Activated CD8-positive, alpha-beta memory T cell treated with anti-CD3 and anti-CD28 coated beads, Interleukin-2, amount 10 ng/mL, durations not matched to agents 7 days and 5 days (primary cell): ENCODE results near the gene PDGFA. TPM values are rescaled to one million over a fixed set of nuclear protein-coding genes. Genes with fewer than 3 reads are reported as not detected.

ENCODE experiments used
- ATAC-seq: fragments of 150-1000 bp; cut with Tn5 transposase; one replicate; pipeline ENCODE4 v1.10.0; 2021; ENCODE audit warnings: moderate library complexity
- CTCF ChIA-PET: fragments of 350-600 bp; sonication (Branson Sonifier 250); formaldehyde crosslinking; loops from one replicate; lab custom pipeline; 2021; ENCODE audit warnings: antibody characterized with exemption; lab: Charles Lee
- DNase-seq: peaks from one replicate; pipeline ENCODE4 v3.0.0-alpha.2; 2020
- H3K27ac Mint-ChIP-seq: one replicate; pipeline ENCODE4 v1.8.0; 2021; ENCODE audit warnings: mild to moderate bottlenecking, mixed read lengths
- H3K27me3 Mint-ChIP-seq: one replicate; pipeline ENCODE4 v1.8.0; 2021; ENCODE audit warnings: mixed read lengths
- H3K36me3 Mint-ChIP-seq: one replicate; pipeline ENCODE4 v1.8.0; 2021; ENCODE audit warnings: mild to moderate bottlenecking, mixed read lengths
- H3K4me1 Mint-ChIP-seq: one replicate; pipeline ENCODE4 v1.8.0; 2021; ENCODE audit warnings: mixed read lengths
- H3K4me3 Mint-ChIP-seq: one replicate; pipeline ENCODE4 v1.8.0; 2021; ENCODE audit warnings: mild to moderate bottlenecking, moderate library complexity, mixed read lengths
- H3K9me3 Mint-ChIP-seq: one replicate; pipeline ENCODE4 v1.8.0; 2022; ENCODE audit warnings: low read depth, mixed read lengths
- total RNA-seq, 2 experiments: library from RNA; stranded (reverse); gene quantifications; one replicate each; pipeline ENCODE4 v1.2.3, GENCODE V29; 2021

PDGFA gene
- total RNA-seq, 2 experiments from 2014 or later = 0.67 to 2.3 TPM

DNA sequence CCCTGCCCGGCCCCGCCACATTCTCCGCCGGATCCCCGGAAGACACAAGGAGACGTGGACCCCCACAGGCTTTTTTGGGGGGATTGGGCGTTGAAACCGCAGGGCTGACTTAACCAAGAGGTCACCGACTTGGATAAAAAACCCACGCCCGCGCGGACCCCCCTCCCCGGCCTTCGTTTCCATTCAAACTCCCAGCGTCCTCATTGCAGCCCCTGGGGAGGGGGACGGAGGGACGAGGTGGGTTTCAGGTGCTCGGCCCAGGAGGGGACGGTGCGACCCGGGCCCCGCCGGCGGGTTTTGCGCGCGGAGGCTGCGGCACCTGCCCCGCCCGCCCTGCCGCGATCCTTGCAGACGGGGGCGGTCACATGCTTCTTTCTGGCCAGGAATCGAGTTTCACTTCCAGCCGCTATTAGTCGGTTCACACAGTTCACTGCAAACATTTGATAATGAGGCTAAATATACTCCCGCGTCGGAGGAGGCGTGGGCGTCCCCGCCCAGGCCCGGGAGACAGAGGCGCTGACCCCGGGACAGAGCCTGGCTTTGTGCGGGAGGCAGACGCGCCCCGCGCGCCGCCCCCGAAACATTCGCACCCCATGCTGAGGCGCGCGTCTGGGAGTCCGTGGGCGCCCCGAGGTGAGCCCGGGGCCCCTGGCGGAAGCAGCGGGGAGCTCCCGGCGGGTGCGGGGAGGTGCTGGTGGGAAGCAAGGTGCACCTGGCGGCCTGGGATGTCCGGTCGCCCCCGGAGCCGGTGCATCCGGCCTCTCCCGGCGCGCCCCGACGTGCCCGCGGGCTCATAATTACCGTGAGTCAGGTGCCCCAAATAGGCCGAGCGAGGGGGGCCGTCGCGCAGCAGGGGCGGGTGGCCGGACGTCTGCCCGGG is 2.7 kb upstream of the PDGFA start:
- Mint-ChIP-seq H3K27ac (no peak overlapping the region), H3K27me3 (peaks cover 50% of the 10 kb centered on the region), H3K9me3 (no peaks in the 10 kb centered on the region), H3K4me3 (no peak overlapping the region), H3K4me1 (peaks cover 8% of the 10 kb centered on the region), H3K36me3 (no peaks in the 10 kb centered on the region)
- CTCF ChIA-PET = no interaction called here
- DNase-seq (no peak), ATAC-seq (peak; percentile 29)

DNA sequence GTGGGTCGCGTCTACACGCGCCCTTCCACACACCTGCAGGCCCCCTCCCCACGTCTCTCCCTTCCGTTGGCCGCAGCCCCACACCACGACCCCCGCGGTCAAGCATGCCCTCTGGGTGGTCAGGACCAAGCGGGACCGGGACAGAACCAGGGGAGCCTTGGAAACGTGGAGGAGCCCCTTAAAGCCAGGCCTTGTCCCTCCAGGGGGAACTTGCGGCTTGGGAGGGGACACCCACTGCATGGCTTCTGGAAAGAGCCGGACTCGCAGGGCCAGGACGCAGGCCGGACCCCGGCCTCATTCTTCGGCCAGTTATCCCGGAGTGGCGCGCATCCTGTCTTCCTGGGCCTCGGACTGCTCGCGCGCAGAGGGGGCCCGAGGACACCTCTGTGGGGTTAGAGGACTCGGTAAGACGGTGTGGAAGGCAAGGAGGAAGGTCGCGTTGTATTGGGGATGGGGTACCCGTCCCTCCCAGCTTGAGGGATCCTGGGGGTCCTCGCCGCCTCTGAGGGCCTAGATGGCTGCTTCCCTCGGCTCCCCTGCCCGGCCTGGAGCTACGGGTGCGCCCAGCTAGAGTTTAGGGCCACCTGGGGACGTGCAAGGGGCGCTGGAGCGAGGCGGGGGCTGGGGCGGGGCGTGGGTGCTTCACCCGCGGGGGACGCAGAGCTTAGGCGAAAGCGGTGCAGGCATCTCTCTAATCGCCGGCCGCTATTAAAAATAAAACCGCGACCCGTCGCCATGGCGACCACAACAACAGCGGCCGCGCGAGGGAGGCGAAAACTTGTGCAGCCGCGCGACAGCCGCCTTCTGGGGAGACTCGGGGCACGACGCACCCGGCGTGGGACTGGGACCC is 1.8 kb upstream of the PDGFA start:
- Mint-ChIP-seq H3K36me3 (no peaks in the 10 kb centered on the region), H3K27me3 (peaks cover 52% of the 10 kb centered on the region), H3K27ac (no peak overlapping the region), H3K9me3 (no peaks in the 10 kb centered on the region), H3K4me1 (peaks cover 8% of the 10 kb centered on the region), H3K4me3 (no peak overlapping the region)
- CTCF ChIA-PET = no interaction called here
- ATAC-seq (no peak), DNase-seq (no peak)

DNA sequence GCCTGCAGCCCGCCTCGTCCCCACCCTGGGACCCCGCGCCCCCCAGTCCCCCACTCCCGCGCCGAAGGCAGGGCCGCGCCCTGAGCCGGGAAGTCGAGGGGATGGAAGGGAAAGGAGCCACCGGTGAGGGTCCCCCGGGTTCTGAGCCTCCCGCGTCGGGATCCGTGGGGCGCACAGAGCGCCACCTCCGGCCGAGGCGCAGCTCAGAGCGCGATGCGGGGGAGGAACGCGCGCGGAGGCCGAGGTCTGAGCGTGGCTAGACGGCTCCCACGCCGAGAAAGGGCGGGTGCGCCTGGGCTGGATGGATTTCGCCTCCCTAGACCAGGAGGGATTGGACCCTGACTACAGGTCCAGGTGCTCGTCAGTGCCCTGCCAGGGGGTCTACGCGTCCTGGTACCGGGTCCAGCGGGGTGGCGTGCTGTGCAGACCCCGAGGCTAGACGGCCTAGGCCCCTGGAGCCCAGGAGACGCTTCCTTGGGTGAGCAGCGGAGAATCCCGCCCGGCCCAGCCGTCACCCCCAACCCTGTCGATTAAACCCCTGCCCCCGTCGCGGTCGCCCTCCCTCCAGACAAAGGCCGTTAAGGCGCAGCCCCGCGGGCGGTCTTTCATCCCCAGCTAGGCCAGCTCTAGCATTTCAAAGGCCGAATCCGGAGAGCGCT is 986 bp upstream of the PDGFA start:
- ATAC-seq (no peak), DNase-seq (no peak)
- no peak overlapping the region for H3K4me3 Mint-ChIP-seq
- H3K9me3 Mint-ChIP-seq = no peaks in the 10 kb centered on the region
- peaks cover 56% of the 10 kb centered on the region for H3K27me3 Mint-ChIP-seq
- CTCF ChIA-PET = no interaction called here
- H3K36me3 Mint-ChIP-seq = no peaks in the 10 kb centered on the region
- peaks cover 11% of the 10 kb centered on the region for H3K4me1 Mint-ChIP-seq
- H3K27ac Mint-ChIP-seq = no peak overlapping the region

DNA sequence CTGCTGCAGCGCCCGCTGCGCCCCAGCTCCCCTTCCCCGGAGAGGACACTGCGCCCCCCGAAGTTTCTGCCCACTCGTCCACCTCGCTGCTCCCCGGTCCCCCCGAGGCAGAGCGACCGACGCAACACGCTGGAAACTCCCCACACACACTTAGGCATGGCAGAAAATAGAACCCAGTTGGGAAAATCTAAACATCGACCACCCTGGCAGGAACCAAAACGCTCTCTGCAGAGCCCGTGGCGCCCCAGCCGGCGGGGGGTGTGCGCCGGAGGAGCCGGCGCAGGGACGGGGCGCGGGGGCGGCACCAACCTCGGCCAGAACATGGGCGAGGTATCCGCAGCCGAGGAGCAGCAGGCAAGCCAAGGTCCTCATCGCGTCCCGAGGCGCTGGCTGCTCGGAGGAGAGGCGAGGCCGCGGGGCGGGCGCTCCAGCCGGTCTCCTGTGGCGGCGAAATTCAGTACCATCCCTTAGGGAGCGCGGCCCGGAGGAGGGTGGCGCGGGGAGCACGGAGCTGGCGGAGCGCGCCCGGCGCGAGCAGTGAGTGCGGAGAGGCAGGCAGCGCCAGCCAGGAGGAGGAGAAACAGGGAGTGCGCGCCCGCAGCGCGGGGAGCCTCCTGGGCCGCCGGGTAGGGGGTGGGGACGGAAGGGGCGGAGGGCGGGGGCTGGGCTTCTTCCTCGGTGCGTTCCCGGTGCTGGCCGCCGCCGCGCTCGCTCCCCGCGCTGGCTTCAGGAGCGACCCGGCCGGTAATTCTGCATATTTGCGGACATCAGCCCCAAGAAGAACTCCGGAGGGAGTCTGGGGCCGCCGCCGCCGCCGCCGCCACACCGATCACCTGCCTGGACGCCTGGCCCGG is 789 bp downstream of the PDGFA start:
- no peak overlapping the region for H3K27ac Mint-ChIP-seq
- peak overlapping the region; percentile 62 for H3K4me3 Mint-ChIP-seq
- peaks cover 54% of the 10 kb centered on the region for H3K27me3 Mint-ChIP-seq
- ATAC-seq (peak; percentile 24), DNase-seq (no peak)
- no peaks in the 10 kb centered on the region for H3K36me3 Mint-ChIP-seq
- H3K9me3 Mint-ChIP-seq = no peaks in the 10 kb centered on the region
- peaks cover 13% of the 10 kb centered on the region for H3K4me1 Mint-ChIP-seq
- CTCF ChIA-PET = no interaction called here

DNA sequence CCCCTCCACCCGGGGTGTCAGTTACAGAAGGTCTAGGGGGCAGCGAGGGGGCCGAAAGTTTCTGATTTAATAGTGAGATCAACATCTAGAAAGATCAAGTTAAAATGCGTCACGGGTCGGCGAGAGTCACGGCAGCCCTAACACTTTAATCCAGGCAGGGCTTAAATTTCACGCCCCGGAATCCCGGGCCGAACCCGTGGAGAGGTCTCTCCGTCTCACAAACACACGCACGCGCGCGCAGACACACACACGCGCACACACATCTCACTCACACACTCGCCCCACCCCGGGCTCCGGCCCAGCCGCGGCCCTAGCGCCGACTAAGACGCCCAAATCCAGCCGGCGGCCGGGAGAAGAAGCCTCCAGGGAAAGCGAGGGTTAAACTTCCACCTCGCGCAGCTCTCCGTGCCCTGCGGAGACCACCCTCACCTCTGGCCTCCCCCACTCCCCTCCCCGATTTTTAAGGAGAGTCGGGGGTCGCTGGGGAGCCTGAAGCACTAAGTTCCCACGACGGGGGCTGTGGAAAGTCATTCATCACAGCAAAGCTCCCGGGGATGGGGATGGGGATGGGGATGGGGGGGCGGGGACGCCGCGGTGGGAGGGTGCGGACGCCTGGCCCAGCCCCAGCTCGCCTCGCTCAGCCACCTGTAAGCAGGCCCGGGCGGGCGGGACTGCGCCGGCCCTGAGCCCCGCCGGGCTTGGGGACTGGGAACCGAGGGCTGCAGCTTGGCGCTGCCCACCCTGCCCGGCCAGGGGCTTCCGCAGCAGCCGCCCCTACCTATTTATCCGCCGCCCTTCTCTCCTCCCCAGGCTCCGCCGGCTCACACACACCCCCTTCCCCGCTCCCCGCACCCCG is 1.6 kb downstream of the PDGFA start:
- CTCF ChIA-PET = no interaction called here
- H3K27ac Mint-ChIP-seq = no peak overlapping the region
- no peaks in the 10 kb centered on the region for H3K36me3 Mint-ChIP-seq
- DNase-seq (no peak), ATAC-seq (no peak)
- H3K9me3 Mint-ChIP-seq = no peaks in the 10 kb centered on the region
- H3K4me3 Mint-ChIP-seq = peak overlapping the region; percentile 62
- H3K4me1 Mint-ChIP-seq = peaks cover 19% of the 10 kb centered on the region
- H3K27me3 Mint-ChIP-seq = peaks cover 45% of the 10 kb centered on the region

DNA sequence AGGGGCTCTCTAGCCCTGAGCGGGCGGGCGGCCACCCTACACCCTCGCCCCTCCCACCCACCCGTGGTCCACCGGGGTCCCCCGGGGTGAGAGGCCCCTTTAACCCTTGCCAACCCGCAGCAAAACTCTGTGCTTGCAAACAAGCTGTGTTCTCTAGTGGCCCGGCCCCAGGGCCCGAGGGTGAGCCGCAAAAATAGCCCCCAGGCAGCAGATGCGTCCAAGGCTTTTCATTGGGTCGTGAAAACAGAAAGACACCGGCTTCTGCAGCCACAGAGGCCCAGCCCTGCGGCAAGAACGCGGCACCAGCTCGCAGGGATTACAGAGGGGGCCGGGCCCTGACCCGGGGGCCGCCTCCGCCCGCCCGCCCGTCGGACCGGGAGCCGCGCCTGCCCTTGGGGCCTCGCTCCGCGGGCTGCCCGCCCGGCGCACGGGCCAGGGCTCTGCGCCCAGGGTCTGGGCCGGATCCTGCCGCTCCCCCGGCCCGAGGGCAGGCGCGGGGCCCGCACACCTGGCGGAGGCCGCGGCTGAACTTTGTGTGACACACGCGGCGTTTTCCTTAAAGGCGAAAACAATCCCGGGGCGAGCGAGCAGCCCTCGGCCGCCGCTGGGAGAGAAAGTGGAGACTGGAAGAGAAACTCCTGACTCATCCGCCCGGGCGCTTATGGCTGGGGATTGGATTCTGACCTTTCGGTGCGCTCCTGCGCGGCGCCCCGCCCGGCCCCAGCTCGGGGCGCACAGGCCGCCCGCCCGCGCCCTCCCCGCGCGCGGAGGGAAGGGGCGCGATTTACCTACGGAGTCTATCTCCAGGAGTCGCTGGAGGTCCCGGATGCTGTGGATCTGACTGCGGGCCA is 2.8 kb downstream of the PDGFA start:
- no peak for DNase-seq

DNA sequence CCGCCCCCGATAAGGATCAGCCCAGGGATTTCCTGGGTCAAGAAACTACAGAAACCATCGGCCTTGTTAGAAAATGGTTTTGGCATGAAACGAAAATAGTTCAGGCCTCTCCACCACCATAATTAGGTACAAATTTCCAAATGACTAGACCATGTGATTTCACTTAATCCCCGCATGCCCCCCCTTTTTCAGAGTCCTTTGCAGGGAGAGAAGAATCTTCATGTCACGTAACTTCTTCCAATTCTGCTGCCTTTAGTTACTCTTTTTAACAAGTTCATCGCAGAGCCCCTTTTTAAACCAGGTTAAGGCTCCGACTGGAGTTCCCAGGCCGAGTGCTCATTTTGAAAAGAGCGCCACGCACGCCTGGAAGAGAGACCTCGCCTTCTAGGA is 3.4 kb downstream of the PDGFA start:
- CTCF ChIA-PET = no interaction called here
- Mint-ChIP-seq H3K27me3 (peaks cover 35% of the 10 kb centered on the region), H3K27ac (no peak overlapping the region), H3K36me3 (no peaks in the 10 kb centered on the region), H3K9me3 (no peaks in the 10 kb centered on the region), H3K4me1 (peaks cover 17% of the 10 kb centered on the region), H3K4me3 (no peak overlapping the region)
- ATAC-seq (no peak), DNase-seq (no peak)

More for the DNA sequence above, 2.8 kb downstream of the PDGFA start:
- CTCF ChIA-PET = no interaction called here
- no peak overlapping the region for H3K4me3 Mint-ChIP-seq
- ATAC-seq = no peak
- no peaks in the 10 kb centered on the region for H3K9me3 Mint-ChIP-seq
- peaks cover 40% of the 10 kb centered on the region for H3K27me3 Mint-ChIP-seq
- H3K27ac Mint-ChIP-seq = no peak overlapping the region
- peaks cover 17% of the 10 kb centered on the region for H3K4me1 Mint-ChIP-seq
- H3K36me3 Mint-ChIP-seq = no peaks in the 10 kb centered on the region

DNA sequence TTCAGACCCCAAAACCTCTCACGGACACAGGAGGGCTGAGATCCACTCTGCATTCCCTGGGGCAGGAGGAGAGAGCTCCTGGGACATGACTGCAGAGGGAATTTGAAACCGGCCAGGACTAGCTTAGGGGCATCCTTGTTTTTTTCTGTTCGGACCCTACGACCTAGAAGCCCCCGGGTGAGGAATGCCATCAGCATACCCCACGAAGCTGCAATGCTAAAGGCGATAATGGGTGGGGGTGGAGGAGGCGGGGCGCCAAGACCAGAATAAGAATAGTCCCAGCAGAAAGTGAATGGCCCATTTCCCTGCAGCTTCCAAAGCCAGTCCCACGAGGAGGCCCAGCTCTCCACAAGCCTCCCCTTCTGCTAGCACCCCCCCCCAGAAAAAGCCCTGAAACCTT is 4.0 kb downstream of the PDGFA start:
- Mint-ChIP-seq H3K4me3 (no peak overlapping the region), H3K27me3 (peaks cover 29% of the 10 kb centered on the region)
- ATAC-seq = no peak

DNA sequence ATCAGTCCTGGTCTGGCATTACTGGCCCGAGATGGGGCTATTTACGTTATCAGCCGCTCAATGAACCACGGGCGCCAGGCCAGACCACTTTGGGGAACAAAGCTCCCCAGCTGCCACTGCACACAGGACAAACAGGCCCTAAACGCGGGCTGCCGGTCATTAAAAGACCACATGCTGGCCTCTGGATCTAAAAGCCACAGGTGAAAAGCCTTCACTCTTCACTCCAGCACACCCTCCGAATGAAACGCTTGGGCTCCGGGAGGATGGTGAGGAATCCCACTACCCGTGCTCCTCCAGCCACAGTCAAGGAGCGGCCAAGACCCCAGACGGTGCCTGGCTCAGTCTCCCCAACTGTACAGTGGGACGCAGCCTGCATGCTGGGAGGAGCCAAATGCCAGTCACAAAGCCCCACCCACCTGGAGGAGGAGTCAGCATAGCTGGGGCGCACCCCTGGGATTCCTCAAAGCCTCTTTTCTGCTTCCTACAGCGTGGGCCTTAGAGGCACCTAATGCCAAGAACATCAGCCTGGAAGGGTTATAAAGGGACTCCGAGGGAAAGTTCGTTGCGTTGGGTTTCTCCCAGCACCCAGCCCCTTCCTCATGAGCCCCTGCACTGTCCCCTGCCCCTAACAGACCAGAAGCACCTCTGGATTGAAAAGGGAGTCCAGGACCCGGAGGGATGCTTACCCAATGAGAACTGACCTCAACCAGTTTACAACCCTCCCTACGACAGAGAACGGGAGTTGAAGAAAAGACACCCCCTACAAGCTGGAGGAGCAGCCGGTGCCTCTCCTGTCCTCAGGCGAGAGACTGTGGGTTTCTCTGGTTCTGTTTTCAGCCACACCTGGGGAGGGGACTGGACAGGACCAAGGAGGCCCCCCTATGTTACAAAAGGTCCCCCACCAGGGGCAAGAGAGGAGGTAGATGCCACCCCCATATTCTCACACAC is 4.7 kb downstream of the PDGFA start:
- Mint-ChIP-seq H3K36me3 (no peaks in the 10 kb centered on the region), H3K27me3 (peaks cover 29% of the 10 kb centered on the region), H3K9me3 (no peaks in the 10 kb centered on the region), H3K4me3 (no peak overlapping the region), H3K4me1 (peaks cover 17% of the 10 kb centered on the region), H3K27ac (no peak overlapping the region)
- no peak for DNase-seq
- CTCF ChIA-PET = no interaction called here
- ATAC-seq = no peak

More for the DNA sequence above, 4.0 kb downstream of the PDGFA start:
- Mint-ChIP-seq H3K36me3 (no peaks in the 10 kb centered on the region), H3K9me3 (no peaks in the 10 kb centered on the region), H3K4me1 (peaks cover 17% of the 10 kb centered on the region), H3K27ac (no peak overlapping the region)
- no peak for DNase-seq
- CTCF ChIA-PET = no interaction called here

DNA sequence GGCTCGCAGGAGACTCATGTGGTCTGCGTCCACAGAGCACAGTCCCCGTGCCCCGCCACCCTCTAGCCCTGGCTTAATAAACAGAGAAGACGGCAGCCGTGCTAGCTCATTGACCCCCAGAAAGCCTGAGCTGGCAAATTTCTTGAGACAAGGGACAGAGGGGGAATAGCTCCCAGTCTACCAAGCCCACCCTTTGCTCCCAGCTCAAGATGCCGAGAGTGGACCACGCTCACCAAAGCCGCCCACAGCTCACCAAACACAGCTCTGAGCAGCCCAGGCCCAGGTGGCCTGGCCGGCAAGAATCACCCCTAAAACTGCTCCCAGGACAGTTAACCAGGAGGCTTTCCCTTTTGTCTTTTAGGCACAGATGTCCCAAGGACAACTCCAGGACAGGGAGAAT is 5.4 kb downstream of the PDGFA start:
- Mint-ChIP-seq H3K27ac (no peak overlapping the region), H3K4me1 (peaks cover 17% of the 10 kb centered on the region), H3K4me3 (no peak overlapping the region), H3K36me3 (no peaks in the 10 kb centered on the region), H3K9me3 (no peaks in the 10 kb centered on the region), H3K27me3 (peaks cover 29% of the 10 kb centered on the region)
- CTCF ChIA-PET = no interaction called here
- ATAC-seq (no peak), DNase-seq (no peak)
